Coronary artery (tissue), 2 donors: ENCODE results near the gene KRT3.

Experiments
- DNase-seq: peaks from one replicate; pipeline ENCODE4 v3.0.0-alpha.2; 2017; ENCODE audit warnings: low spot score
- H3K27ac ChIP-seq, 2 donors: fragments of 200-600 bp; sonication (generic); one replicate each; pipeline ENCODE4 v1.5.1; 2016 to 2019
- H3K4me3 ChIP-seq: fragments of 200-600 bp; sonication (generic); 2 replicates; pipeline ENCODE4 v1.5.1; 2016; ENCODE audit warnings: mild to moderate bottlenecking, moderate library complexity
- CTCF ChIP-seq: fragments of 200-600 bp; sonication (generic); IDR thresholded peaks from one replicate; pipeline ENCODE4 v1.5.1; 2019; ENCODE audit warnings: antibody characterized with exemption

KRT3 gene

GRCh38 chr12:52812749-52813148 lies 16.8 kb upstream of the KRT3 start:
- H3K27ac ChIP-seq: no peak overlapping the region
- TF ChIP-seq CTCF: no peak
- no peak for DNase-seq
- H3K4me3 ChIP-seq: no peak overlapping the region

DNA sequence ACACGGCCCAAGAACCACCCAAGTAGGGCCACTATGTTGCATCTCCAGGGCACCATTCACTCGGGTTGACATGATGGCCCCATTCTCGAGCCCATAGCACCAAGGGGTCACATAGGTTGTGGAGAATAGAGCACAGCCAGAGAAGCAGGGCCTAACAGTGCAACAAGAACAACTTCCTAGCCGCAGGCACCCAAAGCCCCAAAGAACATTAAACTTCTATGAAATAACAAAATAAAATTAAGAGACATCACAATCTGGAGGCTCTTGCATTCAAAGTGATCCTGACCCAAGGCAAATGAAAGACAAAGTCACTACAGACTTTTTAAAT lies 16.1 kb upstream of the KRT3 start:
- H3K27ac ChIP-seq: no peak overlapping the region

DNA sequence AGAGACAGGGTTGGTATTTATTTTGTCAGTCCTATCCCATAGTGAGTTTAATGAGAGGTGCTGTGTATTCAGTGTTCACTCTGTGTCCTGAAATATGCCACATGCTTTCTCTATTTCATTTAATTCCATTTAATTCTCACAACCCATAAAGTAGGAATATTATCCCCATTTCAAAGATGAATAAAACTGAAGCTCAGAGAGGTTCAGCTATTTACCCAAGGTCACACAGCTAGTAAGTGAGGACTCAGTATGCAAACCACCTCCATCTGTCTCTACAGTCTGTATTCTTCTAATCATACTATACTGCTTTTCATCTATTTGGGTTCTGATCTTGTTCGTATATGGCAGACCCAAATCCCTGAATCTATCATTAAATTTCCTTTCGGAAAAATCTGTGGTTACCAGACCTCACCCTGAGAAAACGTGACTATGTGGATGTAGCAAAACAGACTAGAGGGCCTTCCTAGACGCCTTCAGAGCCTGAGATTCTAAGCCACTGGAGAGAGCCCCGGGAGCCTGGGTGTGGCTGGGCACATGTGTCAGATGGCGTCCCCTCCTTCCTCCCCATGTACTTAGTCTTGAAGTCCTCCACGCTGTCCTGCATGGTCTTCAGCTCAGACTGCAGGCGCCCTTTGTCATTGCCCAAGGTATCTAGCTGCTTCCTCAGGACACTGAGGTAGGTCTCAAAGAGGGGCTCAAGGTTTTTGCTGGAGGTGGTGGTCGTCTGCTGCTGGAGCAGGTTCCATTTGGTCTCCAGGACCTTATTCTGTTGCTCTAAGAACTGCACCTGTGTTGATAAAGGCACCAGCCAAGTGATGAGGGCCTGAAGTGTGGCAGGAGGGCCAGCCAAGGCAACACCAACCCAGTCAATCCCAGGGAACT lies 15.5 kb upstream of the KRT3 start:
- H3K4me3 ChIP-seq: no peak overlapping the region
- no peak overlapping the region for H3K27ac ChIP-seq
- no peak for DNase-seq
- TF ChIP-seq CTCF: no peak

More for the DNA sequence above, 16.1 kb upstream of the KRT3 start:
- TF ChIP-seq CTCF: no peak
- no peak for DNase-seq
- no peak overlapping the region for H3K4me3 ChIP-seq

GRCh38 chr12:52810554-52810953 lies 14.6 kb upstream of the KRT3 start:
- Histone ChIP-seq H3K4me3 (no peak overlapping the region), H3K27ac (no peak overlapping the region)
- no peak for TF ChIP-seq CTCF
- DNase-seq: no peak

DNA sequence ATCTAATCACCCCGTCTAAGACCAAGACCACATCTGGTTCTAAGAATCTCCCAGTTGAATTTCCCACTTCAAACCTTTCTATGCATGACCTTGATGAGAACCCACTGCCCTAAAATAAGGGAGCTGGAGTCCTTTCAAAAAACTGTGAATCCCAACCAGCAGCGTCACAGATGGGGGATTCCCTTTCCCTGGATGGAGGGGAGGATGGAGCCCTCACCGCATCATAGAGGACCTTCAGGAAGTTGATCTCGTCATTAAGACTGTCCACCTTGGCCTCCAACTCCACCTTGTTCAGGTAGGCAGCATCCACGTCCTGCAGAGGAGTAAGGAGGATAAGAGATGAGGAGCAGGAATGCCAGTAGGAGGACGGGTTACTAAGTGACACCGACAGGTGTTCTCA lies 13.2 kb upstream of the KRT3 start:
- TF ChIP-seq CTCF: no peak
- no peak for DNase-seq
- no peak overlapping the region for H3K4me3 ChIP-seq
- H3K27ac ChIP-seq: no peak overlapping the region

DNA sequence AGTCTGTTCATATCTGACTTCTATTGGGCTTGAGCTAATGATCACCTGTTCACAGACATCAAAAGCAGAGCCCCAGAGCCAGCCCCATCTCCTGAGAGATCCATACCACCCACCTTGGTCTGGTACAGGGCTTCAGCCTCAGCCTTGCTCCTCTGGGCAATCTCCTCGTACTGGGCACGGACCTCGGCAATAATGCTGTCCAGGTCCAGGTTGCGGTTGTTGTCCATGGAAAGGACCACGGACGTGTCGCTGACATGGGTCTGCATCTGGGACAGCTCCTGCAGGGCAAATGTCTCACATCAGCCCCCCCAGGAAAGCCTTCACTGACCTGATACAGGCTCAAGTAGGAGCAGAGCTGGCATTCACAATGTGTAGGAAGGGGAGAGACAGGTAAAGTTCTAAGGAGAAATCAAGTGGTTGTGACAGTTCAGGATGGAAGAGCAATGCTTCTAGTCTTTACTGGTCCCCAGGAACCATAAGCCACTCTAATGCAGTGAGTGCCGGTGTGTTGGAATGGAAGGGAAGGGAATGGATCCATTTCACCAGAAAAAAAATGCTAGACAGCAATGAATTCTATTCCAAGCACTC lies 12.8 kb upstream of the KRT3 start:
- DNase-seq: no peak
- TF ChIP-seq CTCF: no peak

More for the DNA sequence above, 12.8 kb upstream of the KRT3 start:
- no peak overlapping the region for H3K4me3 ChIP-seq
- H3K27ac ChIP-seq: no peak overlapping the region
